ENCODE results near the gene BTBD2.
A peak's percentile ranks its signal among the peaks of the same experiment; 100 is the strongest.

The BTBD2 gene

DNA sequence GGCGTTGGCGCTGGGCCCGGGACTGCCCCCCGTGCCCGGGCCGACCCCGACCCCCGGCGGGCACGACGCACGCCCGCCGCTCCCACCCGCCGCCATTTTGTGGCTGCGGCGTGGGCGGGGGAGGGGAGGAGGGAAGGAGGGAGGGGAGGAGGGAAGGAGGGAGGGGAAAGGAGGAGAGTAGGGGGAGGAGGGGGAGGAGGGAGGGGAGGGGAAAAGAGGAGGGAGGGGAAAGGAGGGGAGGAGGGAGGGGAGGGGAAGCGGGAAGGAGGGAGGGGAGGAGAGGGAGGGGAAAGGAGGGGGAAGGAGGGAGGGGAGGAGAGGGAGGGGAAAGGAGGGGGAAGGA is at the start of gene BTBD2:
Gene BTBD2, minus strand, starts transcription at position 107 of the 343 bp plus-strand sequence. Its CDS starts 11 bp downstream, at position 96.
- DNase-seq (ENCODE audit: low read depth in 2 of 2): peak in 1 of 2 donors; percentile 46

- DNase-seq (ENCODE audit: low read depth in 2 of 2): no peak
Observed at GRCh38 chr19:2064788-2065524, 49.4 kb upstream of the BTBD2 start.

DNA sequence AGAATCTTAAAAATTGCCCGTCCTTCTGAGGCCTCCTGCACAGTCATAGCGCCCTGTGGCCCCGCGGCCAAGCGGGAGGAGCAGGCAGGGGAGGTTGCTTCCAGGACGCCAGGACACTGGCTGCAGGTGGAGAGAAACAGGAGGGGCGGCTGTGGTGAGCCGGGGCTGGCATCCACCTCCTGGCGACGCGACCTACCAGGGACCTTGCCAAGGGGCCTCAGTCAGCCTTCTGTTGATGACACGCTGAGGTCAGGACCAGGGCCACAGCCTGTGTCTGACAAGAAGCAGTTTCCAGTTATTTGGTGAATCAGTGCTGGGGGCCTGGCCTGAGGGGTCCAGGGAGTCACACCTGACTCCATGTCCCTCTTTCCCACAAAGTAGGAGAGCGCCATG is 48.9 kb upstream of the BTBD2 start:
- DNase-seq (ENCODE audit: low read depth in 2 of 2): no peak

DNA sequence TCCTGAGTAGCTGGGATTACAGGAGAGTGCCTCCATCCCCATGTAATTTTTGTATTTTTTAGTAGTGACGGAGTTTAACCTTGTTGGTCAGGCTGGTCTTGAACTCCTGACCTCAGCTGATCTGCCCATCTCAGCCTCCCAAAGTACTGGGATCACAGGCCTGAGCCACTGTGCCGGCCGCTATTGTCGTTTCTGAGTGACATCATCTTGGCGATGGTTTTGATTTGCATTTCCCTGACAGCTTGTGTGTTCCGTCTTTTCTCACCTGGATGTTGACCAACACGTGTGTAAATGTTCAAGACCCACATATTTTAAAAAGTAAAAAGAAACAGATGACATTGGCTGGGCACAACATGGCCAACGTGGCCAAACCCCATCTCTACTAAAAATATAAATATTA is 48.3 kb upstream of the BTBD2 start:
- DNase-seq (ENCODE audit: low read depth in 2 of 2): no peak

DNA sequence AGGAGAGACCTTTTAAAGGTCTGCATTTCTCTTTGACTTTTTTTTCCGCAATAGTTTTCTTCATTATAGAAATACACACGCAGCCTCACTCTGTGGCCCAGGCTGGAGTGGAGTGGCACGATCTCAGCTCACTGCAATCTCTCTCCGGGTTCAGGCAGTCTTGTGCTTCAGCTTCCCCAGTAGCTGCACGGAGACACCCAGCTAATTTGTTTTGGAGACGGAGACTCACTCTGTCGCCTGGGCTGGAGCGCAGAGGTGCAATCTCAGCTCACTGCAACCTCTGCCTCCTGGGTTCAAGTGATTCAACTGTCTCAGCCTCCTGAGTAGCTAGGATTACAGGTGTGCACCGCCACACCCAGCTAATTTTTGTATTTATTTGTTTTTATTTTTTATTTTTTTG is 47.3 kb upstream of the BTBD2 start:
- no peak for DNase-seq (ENCODE audit: low read depth in 2 of 2)

DNA sequence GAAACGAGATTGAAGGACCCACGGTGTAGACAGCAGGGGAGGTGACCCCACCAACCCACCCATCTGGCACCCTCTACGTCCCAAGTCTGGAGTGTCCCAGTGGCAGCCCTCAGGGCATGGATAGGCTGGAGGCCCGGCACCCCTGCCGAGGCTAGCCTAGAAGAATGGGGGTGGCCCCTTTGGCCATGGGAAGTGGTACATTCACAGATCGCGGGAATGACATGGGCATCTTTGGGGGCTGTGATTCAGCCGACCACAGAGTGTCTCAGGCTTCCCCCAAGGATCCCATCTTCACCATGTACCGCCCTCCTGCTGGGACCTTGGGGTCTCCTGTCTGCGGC is 46.8 kb upstream of the BTBD2 start:
- DNase-seq (ENCODE audit: low read depth in 2 of 2): no peak

GRCh38 chr19:2061495-2062388 is 46.2 kb upstream of the BTBD2 start:
- DNase-seq (ENCODE audit: low read depth in 2 of 2): peak; percentile 99

DNA sequence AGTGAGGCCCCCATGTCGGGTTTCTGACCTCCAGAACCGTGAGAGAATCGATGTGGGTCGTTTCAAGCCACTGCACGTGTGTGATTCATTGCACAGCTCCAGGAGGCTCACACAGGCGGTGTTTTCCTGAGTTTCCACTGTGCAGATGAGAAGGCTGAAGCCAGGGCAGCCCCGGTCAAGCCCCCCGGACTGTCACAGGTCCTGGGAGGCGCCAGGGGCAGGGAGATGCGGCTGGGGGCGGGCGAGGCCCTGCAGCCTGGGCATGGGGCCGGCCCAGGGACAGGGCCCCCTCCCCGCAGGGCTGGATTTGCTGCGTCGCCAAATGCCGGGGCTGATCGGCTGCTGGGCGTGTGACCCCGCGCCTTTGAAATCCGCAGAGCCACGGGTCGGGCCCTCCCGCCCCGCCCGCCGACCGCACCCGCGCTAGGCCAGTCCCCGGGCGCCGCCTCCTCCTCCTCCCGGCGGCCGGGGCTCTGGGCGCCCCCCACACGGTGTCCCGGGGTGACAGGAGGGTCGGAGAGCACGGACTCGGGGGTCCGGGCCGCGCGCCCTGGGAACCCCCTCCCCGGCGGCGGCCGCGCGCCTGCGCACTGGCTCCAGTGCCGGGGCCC is 45.5 kb upstream of the BTBD2 start:
- DNase-seq (ENCODE audit: low read depth in 2 of 2): no peak

GRCh38 chr19:2059422-2060201 is 44.1 kb upstream of the BTBD2 start:
- no peak for DNase-seq (ENCODE audit: low read depth in 2 of 2)

- no peak for DNase-seq (ENCODE audit: low read depth in 2 of 2)
Observed at GRCh38 chr19:2058570-2059421, 43.3 kb upstream of the BTBD2 start.

DNA sequence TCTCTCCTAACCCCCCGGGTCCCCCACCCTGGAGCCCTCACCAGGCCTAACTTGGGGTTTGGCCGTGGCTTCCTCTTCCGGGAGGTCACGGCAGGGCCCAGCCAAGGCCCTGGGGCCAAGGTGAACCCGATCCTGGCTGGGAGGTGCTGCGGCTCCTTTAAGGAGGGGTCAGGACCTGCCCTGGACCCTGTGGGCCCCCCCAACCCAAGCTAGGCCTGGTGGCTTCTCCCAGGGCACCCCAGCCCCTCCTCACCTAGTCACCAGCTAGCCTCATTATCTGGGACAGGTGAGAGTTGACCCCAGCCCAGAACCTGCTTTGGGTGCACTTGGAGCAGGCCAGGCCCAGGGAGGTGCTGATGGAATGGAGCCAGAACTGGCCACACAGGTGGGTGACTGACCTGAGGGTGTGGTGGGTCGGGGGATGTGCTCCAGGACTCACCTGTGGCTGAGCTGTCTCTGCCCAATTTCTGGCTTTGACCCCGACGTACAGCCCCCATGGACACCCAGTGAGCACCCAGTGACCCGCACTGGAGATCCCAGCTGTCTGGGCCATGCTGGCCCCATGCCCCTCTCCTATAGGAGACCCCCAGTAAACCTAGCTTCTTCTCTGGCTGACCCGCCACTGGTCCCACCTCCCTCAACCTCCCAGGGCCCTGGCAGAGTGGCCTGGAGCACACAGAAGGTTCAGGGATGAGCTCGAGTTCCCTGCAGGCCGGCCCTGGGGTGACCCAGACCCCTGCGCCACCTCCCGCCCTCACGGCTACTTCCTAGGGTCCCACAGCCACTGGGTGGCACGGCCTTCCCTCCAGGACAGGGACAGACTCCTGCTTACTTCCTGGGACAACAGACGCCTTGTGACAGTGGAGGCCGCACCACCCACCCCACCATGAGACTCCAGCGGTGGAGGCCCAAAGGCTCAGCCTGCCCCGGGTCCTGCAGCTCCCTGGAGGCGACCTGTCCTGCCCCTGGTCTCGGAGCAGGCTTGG is 42.3 kb upstream of the BTBD2 start:
- no peak for DNase-seq (ENCODE audit: low read depth in 2 of 2)

GRCh38 chr19:2056837-2057192 is 41.3 kb upstream of the BTBD2 start:
- DNase-seq (ENCODE audit: low read depth in 2 of 2): no peak

DNA sequence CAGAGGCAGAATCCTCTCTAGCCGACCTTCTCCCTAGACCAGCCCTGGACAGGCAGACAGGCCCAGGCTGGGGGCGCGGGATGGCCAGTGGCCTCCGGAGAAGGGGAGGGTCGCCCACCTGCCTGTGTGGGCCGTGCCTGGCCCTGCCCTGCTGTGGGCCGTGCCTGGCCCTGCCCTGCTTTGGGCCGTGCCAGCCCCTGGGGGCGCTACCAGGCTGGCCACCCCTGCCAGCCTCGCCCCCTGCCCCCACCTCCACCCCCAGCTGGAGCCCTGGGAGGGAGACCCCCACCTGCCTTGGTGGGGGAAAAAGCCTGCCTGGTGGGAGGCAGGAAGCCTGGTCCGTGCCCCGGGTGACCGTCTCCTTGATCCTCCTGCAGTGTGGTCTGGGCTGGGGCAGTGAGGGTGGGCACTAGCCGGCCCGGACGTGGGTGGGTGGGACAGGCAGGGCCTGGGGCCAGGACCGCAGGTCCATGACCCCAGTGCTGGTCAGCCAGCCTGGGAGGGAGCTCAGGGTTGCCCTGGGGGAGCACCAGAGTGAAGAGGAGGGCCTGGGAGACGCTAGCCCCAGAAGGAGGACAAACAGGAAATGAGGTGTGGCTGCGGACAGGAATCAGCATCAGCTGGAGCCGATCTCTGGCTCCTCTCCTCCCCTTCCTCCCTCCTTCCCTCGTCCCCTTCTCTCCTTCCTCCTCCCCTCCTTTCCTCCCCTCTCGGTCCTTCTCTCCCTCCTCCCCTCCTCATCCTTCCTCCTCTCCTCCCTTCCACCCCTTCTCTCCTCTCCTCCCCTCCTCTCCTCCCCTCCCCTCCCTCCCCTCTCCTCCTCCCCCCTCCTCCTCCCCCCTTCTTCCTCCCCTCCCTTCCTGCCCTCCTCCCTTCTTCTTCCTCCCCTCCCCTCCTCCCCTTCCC is 40.7 kb upstream of the BTBD2 start:
- no peak for DNase-seq (ENCODE audit: low read depth in 2 of 2)

GRCh38 chr19:2054763-2055162 is 39.2 kb upstream of the BTBD2 start:
- DNase-seq (ENCODE audit: low read depth in 2 of 2): no peak

GRCh38 chr19:2053601-2054389 is 38.3 kb upstream of the BTBD2 start:
- DNase-seq (ENCODE audit: low read depth in 2 of 2): no peak

- DNase-seq (ENCODE audit: low read depth in 2 of 2): no peak
Observed at GRCh38 chr19:2051773-2052704, 36.5 kb upstream of the BTBD2 start.
